T-helper 2 cell (primary cell): ENCODE data around the gene ARSJ.
"Not testable (repeated sequence)": the region's sequence is repeated elsewhere in the genome, so short reads cannot be mapped to it uniquely, and the experiment has no call there.

ENCODE experiments used
- DNase-seq, 5 experiments: peaks; one replicate each; pipeline versions ENCODE4 v3.0.0 to v3.0.0-alpha.2; 2012 to 2022

Gene ARSJ

DNA sequence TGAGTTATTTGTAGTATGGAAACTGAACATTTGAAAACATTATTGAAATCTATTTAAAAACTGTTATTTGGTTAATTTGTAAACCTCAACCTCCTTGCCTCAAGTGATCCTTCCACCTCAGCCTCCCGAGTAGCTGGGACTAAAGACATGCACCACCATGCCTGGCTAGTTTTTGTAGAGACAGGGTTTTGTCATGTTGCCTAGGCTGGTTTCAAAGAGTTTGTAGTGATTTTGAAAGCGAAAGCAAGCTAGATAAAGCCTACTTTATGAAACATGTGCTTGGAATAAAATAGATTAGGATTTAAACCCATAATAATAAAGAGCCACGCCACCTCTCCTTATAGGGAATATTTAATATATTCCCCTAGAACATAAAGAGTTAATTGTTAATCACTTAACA is 23.5 kb downstream of the ARSJ start:
- peak in 1 of 5 experiments; percentile 17 for DNase-seq

DNA sequence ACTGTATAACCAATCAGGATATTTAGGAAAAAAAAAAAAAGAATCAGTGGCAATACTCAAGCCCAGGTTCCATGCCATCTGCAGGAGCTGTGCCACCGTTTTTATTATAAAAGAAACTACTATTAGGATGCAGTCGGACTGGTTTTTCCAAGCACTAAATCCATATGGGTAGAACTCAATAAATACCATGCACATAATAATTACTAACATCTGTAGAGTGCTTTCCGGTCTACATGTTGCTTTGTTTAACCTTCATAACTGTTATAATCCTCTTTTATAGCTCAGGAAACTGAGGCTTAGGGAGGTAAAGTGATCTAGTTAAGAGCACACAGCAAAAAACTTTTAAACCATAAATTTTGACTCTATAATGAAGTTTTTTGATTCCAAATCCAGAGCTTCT is 24.0 kb downstream of the ARSJ start:
- no peak for DNase-seq

DNA sequence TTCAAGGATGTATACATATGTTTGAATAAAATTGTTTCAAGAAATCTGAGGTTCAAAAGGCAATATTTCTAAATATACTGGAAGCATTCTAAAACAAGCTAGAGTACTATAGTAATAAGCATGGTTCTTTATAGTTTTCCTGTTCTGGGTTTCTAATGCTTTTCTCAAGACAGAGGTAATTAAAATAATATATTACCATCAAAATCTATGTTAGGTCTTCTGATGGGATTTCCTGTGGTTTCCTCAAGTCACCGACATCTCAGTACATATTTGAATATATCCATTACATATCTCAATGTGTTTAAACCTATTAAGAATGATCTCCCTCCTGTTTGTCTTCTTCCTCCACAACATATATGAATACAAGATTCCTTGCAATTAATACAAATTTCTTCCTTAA is 25.6 kb downstream of the ARSJ start:
- no peak for DNase-seq

DNA sequence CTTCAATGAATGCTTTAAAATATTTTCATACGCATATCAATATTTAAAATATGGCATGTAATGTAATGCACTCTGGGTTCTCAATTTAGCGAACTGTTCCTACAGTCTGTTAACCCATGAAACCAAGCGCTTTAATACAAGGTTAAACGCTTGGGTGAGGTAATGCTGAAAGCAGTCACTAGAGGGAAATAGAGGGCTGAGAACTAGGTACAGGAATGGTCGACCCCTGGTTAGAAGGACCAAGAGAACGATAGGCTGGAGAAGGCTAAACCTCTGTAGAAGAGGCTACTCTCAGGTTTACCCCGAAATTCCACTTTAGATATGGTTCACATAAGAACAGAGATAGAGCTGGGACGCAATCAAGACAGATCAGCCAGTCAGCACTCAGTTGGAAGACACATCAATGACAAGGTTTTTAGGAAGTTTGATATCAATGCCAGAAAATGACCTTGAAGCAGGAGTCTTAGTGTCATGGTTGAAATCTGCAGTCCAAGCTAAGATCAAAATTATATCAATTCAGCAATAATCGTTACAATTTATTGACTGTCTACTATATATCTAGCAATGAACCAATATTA is 26.9 kb downstream of the ARSJ start:
- DNase-seq = peak in 2 of 5 experiments; percentile 24 to 34

DNA sequence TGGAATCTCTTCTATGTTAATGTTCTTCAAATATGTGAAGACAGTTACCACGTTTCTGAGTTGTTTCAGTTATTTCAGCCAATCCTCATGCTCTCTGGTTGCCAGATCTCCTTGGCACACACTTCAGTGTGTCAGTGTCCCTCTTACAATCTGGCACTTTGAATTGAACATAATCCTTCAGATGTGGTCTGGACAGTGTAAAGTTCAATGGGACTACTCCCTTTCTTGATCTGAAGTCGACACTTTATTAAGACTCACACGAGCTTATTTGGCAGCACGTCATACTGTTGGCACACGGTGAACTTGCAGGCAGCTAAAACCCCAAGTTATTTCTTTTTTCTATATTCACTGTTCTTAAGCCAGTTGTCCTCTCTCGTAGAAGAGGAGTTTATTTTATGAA is 28.2 kb downstream of the ARSJ start:
- no peak for DNase-seq

DNA sequence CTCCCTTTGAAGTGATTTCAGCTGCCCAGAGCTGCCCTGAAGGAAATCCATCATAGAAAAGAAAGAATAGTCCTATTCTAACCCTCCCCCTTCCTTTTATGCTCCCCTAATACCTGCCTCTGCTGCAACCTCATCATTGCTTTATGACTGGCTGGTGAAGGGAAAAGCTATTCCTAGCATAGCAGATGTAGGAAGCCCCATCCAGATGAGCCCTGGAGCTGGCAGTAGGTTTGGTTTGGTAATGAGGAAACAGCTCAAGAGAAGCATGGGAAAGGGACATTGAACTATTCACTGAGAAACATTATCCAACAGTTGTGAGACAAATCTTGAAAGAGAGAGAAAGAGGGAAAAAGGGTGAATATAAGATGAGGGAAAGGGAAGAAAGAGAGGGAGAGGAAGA is 29.2 kb downstream of the ARSJ start:
- no peak for DNase-seq

DNA sequence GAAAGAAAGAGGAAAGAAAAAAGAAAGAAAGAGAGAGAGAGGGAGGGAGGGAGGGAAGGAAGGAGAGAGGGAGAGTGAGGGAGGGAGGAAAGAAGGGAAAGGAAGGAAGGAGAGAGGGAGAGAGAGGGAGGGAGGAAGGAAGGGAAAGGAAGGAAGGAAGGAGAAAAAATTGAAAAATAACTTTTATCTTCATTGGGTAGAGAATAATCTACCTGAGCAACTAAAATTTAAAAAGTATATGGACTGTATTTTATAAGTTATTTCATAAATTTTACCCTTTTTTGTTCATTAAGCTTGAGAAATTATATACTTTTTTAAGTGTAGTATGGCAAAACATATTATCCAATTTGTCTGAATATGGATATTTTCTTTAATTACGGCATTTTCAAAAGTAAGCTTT is 32.0 kb downstream of the ARSJ start:
- no peak for DNase-seq

DNA sequence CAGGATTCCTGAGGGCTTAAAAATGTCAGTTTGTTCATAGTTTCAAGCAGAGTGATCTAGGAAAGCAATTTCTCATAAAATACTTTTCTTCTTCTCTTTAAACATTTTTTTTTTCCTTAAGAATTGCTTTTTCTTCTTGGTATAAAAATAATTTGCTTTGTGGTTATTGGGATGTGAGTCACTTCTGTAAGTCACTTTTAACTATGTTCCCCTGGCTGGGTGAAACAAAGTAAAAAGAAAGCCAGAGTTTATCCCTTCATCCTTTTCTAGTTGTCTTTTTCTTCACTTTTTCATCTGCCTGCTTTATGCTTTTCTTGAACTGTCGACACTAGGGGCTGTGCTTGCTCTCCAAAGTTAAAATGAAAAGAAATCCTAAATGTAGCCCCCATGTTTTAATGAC is 33.5 kb downstream of the ARSJ start:
- DNase-seq = no peak

DNA sequence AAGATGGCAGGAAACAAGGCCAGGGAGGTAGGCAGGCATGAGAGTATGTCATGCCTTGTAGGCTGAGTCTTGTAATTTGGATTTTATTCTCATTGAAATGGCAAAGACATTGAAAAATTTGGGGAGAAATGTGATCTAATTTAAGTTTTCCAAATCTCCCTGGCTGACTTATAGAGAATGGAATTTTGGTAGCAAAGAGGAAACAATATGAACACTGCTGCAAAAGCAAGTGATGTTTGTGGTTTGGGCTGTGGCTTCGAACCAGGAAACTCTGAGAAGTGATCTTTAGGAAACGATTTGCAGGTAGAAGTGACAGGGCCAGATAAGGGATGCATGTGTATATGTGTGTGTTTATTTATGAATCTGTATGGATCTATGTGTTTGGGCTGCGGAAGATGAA is 35.6 kb downstream of the ARSJ start:
- peak in 1 of 5 experiments; percentile 29 for DNase-seq

DNA sequence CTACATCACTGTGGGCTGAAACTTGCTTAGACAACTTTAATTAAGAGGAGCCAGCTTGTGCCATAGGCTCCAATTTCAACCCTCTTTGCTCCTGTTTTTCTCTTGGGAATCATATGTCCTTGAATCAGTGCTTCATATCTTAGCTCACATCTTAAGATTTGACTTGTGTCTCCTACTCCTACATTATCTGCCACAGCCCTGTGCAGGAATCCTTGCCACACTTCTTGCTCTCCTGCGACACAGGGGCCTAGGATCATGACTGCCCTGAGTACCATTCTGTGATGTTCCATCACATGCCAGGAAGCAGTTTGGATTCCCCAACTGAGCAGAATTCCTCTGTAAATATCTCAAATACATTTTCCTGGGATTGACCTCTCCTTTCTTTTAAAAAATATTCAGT is 36.4 kb downstream of the ARSJ start:
- no peak for DNase-seq

DNA sequence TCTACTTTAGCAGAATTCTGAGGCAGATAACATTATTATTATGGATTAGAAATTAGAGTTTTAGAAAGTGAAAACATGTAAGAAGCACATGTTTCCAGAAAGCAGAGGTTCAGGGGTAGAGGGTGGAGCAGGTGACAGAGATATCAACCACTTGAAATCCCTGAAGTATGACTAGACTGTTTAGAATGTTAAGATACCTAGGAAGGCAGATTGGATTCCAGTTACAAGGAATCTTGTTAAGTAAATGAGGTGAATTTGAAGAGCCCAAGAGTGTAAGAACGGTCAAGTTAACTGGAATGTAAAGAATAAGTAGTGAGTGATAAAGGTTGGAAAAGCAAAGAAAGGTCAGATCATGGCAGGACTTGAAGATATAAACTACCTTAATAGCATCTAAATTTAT is 37.6 kb downstream of the ARSJ start:
- DNase-seq = no peak

DNA sequence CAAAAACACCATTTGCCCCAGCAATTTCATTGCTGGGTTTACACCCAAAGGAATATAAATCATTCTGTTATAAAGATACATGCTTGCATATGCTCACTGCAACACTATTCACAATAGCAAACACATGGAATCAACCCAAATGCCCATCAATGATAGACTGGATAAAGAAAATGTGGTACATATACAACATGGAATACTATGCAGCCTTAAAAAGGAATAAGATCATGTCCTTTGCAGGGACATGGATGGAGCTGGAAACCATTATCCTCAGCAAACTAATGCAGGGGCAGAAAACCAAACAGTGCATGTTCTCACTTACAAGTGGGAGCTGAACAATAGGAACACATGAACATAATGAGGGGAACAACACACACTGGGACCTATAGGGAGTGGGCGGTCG is 39.3 kb downstream of the ARSJ start:
- DNase-seq = not testable (repeated sequence)

DNA sequence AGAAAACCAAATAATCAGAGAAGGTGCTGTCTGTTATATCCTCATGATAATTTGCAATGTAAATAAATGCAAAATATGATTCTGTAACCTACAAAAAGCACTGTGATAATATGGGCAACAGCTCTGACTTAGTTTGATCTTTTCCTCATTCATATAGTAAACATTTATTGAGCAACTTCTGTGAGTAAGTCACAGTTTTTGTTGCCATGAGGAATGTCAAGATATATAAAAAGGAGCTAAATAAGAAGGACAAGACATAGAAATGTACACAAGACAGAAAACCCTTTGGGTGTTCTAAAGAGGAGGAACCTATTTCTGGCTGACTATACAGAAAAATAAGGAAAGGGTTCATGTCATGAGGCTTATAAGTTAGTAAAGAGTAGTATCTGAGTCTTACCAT is 44.3 kb downstream of the ARSJ start:
- DNase-seq = no peak

DNA sequence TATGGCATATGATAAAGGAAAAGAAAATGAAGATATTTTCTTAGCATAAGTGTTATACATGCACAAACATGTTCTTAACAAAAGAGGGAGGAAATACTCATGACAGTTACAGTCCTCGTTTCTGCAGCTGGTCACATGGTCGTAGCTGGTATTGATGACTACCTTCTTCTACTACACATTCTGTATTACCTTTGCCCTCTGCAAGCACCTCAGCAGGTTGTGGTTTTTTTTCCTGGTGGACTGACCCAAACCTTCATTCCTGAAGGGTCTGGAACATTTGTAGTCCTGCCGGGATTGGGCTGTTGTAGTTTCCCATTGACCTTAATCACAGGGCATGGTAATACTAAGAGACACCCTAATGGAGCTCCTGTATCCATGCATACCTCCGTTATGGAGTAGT is 54.7 kb downstream of the ARSJ start:
- not testable (repeated sequence) for DNase-seq

DNA sequence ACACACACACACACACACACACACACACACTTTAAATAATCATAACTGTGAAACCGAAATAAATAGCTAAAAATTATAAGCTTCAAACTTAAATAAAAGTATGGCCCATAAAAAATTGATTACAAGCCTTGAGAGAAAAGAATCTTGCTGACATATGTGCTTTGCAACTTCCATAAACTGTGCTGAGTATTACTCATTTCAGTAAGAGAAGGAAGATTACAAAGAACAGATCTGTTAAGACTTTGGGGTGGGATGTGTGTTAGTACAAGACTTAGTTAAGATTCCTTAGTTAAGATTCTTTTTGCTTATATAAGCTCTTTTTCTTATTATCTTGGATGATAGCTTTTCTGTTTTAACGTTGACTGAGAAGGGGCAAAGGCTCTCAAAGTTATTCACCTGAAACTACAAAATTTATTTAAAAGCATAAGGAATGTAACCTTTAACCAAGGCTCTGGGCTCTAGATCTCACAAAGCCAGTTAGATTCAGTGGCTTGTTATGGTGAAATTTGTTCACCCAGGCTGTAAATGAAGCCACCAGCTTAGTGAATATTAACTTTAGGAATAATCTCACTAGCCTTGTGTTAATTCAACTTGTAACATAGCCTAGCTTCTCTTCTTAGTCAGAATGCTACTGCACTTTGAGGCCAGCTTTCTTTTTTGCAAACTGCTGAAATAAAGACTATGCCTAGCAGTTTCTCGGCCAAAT is 58.2 kb downstream of the ARSJ start:
- DNase-seq = peak in 1 of 5 experiments; percentile 17

DNA sequence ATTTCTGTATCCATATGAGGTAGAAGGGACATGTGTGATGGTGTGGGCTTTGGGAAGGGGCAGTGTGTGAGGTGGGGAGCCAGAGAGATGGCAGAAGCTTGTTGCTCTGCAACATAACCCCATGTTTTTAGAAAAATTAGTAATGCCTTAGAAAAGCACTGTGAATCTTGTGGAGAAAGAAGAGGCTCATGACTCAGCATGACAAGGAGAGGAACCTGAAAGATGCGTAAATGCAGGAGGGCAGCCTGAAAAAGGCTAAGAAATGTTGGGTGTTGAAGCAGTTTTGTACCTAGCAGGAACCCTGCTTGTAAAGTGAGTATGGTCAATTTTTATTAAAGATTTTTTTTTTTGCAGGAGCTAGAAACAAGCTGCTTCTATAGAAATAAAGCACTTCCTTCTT is 59.8 kb downstream of the ARSJ start:
- no peak for DNase-seq

DNA sequence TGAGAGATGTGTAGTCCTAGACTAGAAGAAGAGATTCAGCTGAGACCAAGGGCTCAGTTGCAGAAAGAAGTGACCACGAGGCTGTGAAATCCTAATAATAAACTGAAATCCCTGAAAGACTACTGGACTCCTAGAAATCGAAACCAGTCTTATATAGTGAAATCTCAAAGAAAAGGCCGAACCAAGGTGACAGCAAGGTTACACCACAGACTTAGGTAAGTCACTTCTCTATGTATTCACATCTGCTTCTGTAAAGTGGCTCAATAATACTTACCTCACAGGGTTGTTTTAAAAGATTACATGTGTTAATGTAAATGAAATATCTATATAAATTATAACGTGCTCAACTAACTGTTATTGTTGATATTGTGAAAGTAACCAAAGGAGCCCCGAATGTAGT is 60.3 kb downstream of the ARSJ start:
- DNase-seq = no peak

DNA sequence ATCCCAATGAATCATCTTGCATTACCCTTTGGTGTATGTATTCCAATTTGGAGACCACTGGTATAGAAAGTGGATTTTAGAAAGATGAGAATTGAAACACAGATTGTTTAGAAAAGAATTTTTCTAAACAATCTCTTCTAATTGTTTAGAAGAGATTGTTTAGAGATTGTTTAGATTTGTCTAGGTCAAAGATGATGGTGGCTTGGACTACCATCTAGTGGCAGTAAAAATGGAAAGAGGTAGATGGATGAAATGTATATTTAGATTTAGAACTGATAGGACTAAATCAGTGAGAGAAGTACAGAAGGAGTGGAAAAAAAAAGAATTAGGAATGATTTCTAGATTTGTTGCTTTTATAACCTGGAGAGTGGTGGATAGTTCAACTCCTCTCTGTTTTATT is 70.6 kb downstream of the ARSJ start:
- DNase-seq = peak in 1 of 5 experiments; percentile 2

DNA sequence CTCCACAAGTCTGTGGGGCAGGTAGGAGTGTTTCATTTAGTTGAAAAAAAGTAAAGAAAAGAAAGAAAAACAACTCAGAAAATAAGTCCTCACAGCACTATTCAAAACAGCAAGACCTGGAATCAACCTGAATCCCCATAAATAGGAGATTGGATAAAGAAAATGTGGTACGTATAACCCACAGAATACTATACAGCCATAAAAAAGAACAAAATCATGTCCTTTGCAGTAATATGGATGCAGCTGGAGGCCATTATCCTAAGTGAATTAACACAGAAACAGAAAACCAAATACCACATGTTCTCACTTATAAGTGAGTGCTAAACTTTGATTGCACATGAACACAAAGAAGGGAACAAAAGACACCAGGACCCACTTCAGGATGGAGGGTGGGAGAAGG is 71.9 kb downstream of the ARSJ start:
- DNase-seq = no peak

DNA sequence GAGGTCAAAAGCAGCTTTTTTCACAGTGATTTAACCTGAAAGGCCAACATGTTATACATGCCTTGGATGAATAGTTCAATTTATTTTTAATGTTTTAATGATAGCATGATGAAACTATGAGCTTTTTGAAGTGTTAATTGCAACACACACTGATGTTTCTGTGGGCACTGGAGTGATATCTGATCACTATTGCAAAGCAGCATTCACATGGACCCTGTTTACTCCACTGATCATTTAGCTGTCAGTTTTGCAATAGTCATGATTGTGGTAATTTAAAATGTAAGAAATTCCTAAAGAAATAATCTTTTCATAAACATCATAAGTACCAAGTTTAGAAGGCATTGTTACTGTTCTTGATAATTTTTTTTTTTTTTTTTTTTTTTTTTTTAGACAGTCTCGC is 74.1 kb downstream of the ARSJ start:
- no peak for DNase-seq

DNA sequence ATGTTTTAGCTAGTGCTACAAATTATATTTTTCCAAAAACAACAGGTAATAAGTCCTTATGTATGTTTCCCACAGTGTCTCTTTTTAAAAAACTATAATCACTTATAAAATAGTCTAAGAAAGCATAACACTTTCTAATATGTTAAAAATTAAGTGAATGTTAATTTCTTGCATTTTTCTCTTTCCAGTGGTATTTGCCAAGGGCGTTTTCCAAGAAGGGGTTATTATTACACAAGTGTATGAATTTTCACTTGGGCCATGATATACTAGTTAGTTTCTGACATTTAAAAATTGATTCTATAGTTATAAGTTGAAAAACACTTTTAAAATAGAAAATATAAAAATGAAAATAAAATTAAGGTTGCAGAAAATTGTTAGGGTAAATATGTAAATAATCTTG is 74.6 kb downstream of the ARSJ start:
- DNase-seq = no peak

DNA sequence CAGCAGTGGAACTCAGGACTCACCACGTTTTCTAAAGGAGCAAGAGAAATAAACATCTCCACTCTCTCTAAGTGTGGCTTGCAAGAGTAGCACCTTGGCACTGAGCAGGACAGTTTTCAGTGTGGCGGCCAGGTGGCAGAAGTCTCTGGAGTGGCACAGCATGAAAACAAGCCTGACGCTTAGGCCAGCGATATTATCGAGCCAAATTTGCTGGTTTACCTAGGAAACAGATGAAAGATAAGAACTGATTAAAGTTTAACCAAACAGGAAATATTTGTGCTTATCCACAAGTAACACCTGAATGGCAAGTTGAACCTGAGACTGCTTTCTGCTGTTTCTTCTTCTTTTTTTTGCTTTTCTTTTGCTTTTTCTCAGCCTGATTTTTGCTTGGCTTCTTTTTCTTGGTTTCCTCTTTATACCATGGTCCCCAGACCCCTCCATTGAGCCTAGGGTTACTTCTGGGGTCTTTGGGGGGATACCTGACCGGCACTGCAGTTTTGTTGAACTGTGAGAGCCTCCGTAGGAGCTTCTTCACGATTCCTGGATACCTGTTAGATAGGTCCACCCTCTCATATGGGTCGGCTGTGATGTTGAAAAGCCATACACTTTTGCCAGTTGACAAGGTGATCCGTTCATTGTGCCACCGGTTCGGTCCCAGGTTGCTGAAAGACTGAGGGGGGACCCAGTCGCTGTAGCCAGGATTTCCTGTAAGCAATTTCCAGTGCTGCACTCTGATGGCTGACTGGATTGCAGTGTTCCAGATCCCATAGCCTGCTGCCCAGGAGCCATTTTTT is 77.3 kb downstream of the ARSJ start:
- DNase-seq = peak; percentile 17 to 96 (median 66)

DNA sequence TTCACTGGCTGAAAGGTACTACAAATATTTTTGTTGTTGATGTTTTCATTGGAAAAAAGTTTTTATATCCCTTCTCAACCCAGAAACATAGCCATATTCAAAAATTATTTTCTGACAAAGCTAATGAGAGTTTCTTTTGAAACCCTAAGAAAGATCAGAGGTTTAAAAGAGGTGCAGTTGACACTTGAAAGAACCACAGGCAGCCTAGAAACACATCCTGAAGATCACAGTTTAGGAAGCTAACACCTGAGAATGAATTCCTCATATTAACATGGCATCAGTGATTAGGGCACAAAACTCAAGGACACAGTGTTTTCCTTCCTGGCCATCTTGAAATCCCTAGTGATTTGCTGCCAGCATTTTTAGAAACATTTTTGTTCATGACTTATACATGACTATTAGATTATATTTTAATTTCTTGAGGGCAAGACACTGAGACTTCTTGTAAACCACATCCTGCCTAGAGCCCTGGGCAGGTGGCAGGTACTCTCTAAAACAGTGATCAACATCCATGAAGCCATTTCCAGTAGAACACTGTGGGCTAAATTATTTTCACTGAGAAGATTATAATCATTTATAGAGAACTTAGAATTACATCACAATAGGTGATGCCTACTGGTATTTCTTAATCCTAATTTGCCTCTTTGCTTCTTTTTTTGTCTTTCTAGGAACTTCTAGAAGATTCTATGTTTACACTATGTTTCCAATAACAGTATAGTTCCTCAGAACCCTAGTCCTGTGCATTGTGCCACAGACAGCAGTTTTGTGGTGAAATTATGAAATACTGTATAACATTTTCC is 80.0 kb downstream of the ARSJ start:
- DNase-seq = peak in 3 of 5 experiments; percentile 8 to 88 (median 44)
